AG04450 (cell line): ENCODE data around the gene SELE. TPM values are rescaled to one million over a fixed set of nuclear protein-coding genes. Genes with fewer than 3 reads are reported as not detected.

Experiments
- CTCF ChIA-PET: fragments of 300-600, 350-600 bp; formaldehyde crosslinking; extraction: SDS; loops from one replicate; lab custom pipeline; 2022; ENCODE audit warnings: antibody characterized with exemption, inconsistent platforms; lab: Charles Lee
- POLR2A ChIA-PET: fragments of 350-600 bp; formaldehyde crosslinking; extraction: SDS; loops from one replicate; lab custom pipeline; 2021; ENCODE audit warnings: antibody characterized with exemption, inconsistent platforms; lab: Yijun Ruan, JAX
- DNase-seq: peaks from one replicate; pipeline ENCODE4 v3.0.0-alpha.2; 2011; ENCODE audit warnings: low read depth, low spot score
- H3K27ac ChIP-seq: one replicate; pipeline ENCODE4 v1.5.1; 2012; ENCODE audit warnings: low read depth, low read length, control low read depth
- H3K27me3 ChIP-seq: one replicate; pipeline ENCODE4 v1.6.0; 2012; ENCODE audit warnings: low read length; ENCODE audit not compliant: control insufficient read depth, insufficient read depth
- H3K4me3 ChIP-seq: 2 replicates; pipeline ENCODE4 v1.5.1; 2011; ENCODE audit warnings: mild to moderate bottlenecking, low read depth, low read length, control low read depth
- H3K9me3 ChIP-seq: 2 replicates; pipeline ENCODE4 v1.5.1; 2012; ENCODE audit warnings: low read length; ENCODE audit not compliant: control insufficient read depth, insufficient read depth
- polyA plus RNA-seq: library from polyadenylated mRNA; depleted of rRNA; stranded (reverse); fragments of >200 nt; gene quantifications from 2 replicates; pipeline ENCODE4 v1.2.3, GENCODE V29; 2011; rRNA removed
- TF ChIP-seq, protein P1 (sequence below): IDR thresholded peaks from 2 replicates; pipeline ENCODE4 v1.5.1; 2011; ENCODE audit warnings: low read depth, low read length, control low read depth, inconsistent platforms

The SELE gene
- polyA plus RNA-seq, 1 experiment, result not detected

DNA sequence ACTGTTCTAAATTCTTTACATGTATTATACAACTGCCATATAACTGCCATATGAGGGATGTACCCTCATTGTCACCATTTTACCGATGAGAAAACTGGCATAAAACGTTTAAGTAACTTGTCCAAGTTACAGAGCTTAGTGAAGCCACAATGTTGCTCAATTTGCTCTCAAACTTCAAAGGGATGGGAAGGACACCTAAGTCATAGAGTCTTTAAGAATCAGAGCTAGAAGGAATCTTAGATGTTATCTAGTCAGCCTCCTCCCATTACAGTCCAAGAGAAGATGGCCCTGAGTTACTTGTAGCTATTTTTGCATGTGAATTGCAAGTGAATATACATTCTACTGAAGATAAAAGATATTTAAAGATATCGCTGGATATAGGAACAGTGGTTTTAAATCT, 54.2 kb downstream of the SELE start:
- TF ChIP-seq, protein P1, sequence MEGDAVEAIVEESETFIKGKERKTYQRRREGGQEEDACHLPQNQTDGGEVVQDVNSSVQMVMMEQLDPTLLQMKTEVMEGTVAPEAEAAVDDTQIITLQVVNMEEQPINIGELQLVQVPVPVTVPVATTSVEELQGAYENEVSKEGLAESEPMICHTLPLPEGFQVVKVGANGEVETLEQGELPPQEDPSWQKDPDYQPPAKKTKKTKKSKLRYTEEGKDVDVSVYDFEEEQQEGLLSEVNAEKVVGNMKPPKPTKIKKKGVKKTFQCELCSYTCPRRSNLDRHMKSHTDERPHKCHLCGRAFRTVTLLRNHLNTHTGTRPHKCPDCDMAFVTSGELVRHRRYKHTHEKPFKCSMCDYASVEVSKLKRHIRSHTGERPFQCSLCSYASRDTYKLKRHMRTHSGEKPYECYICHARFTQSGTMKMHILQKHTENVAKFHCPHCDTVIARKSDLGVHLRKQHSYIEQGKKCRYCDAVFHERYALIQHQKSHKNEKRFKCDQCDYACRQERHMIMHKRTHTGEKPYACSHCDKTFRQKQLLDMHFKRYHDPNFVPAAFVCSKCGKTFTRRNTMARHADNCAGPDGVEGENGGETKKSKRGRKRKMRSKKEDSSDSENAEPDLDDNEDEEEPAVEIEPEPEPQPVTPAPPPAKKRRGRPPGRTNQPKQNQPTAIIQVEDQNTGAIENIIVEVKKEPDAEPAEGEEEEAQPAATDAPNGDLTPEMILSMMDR, result no peak

DNA sequence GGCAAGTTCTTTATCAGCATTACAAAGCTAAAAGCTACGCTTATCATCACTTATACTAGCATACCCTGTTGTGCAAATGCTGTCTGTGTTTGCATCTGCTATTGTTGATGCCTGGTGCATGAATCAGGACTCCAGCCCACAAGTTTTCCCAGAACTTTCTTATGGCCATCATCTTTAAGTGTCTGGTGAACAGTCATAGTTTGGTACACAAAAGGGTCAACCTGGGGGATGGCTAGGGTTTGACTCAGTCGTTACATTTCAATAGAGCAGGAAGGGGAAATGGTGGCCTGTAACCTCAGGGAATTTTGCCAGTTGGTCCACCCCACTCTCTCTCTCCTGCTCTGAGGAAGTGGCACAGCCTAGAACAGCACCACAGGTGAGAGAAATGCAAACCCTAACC, 57.9 kb downstream of the SELE start:
- Histone ChIP-seq H3K4me3 (no peak overlapping the region), H3K27me3 (no peaks in the 10 kb centered on the region), H3K27ac (no peak overlapping the region), H3K9me3 (no peaks in the 10 kb centered on the region)
- POLR2A ChIA-PET, result interaction anchor here (0.7 kb wide), 1 partner anchor 218 kb away, joined by 3 read pairs; no protein-coding TSS in a partner anchor
- DNase-seq, result no peak
- TF ChIP-seq, protein P1, result no peak
- CTCF ChIA-PET, result no interaction called here

More for the DNA sequence above, 54.2 kb downstream of the SELE start:
- H3K9me3 ChIP-seq, result no peaks in the 10 kb centered on the region
- DNase-seq, result no peak
- POLR2A ChIA-PET, result interaction anchor here (0.6 kb wide), 1 partner anchor 9 kb away, joined by 6 read pairs; no protein-coding TSS in a partner anchor
- CTCF ChIA-PET, result no interaction called here
- no peak overlapping the region for H3K4me3 ChIP-seq
- no peaks in the 10 kb centered on the region for H3K27me3 ChIP-seq
- H3K27ac ChIP-seq, result no peak overlapping the region

Other genes with a start within 250 kb of the SELE start
- gene SLC19A2, start 248.1 kb downstream of the SELE start, polyA plus RNA-seq, result 4.8 and 6.0 TPM in 2 replicates
- not detected in 2 replicates for gene F5, start 147.6 kb downstream of the SELE start, polyA plus RNA-seq
- not detected in 2 replicates for gene SELP, start 104.0 kb downstream of the SELE start, polyA plus RNA-seq
- 0.05 TPM in 1 of 2 replicates, not detected in the other for gene SELL, start 22.5 kb downstream of the SELE start, polyA plus RNA-seq
- gene METTL18, start 60.8 kb upstream of the SELE start, polyA plus RNA-seq, result 4.4 and 7.1 TPM in 2 replicates
- 8.3 and 9.8 TPM in 2 replicates for gene SCYL3, start 159.8 kb upstream of the SELE start, polyA plus RNA-seq